Heart left ventricle (tissue), 13 donors: ENCODE results near the gene ASH1L.

Experiments used
- CTCF ChIP-seq, 12 donors: fragments of 200-600 bp; sonication (generic) in 4 of 12; IDR thresholded peaks; one replicate each; pipeline versions ENCODE4 v1.5.0 to v1.8.0; 2018 to 2022; ENCODE audit warnings: antibody characterized with exemption in 12 of 12, mild to moderate bottlenecking in 5 of 12
- POLR2A ChIP-seq, 2 donors: fragments of 450-650 bp; IDR thresholded peaks; one replicate each; pipeline ENCODE4 v1.6.1; 2017; ENCODE audit warnings: antibody characterized with exemption in 2 of 2, mild to moderate bottlenecking in 2 of 2, moderate library complexity in 2 of 2
- donor health status: ischemic (EF 13 %, LVEDD 7.1; RV severe dilation, severe dysfunction).
- donor health status: DM: no; HTN: yes; CAD: no.
- donor health status: DM: no; HTN: no; CAD: no.
- donor health status: ischemic (EF 25% LVEDD 6.9; RV normal size, moderate dysfunction).
- donor health status: ischemic (EF 25% LVEDD 5.7; RV mildly dilated, moderate dysfunction).
- donor health status: ischemic (EF 35%, LVEDD 5.7; RV mildly dilated, moderate dysfunction).
- donor health status: nonischemic (EF 11% LVEDD 7.7; RV severe dilation, severe dysfunction).
- donor health status: DM: yes; HTN: yes; CAD: no.
- donor health status: PGD.
- donor health status: ischemic (EF 29% LVEDD 5.4; RV normal size, mild dysfunction).
- donor health status: nonischemic (EF 23%, LVEDD 6.1; RV moderate dilation, normal function).

GRCh38 chr1:155478270-155478852 is 84.2 kb downstream of the ASH1L start:
- no peak for TF ChIP-seq CTCF (IDR thresholded peaks at IDR 0.05)
- no peak for TF ChIP-seq POLR2A (IDR thresholded peaks at IDR 0.05)
